ENCODE measurements around the gene KCTD13.
A peak's percentile ranks its signal among the peaks of the same experiment; 100 is the strongest.
"Not testable (repeated sequence)": the region's sequence is repeated elsewhere in the genome, so short reads cannot be mapped to it uniquely, and the experiment has no call there.

Gene KCTD13

DNA sequence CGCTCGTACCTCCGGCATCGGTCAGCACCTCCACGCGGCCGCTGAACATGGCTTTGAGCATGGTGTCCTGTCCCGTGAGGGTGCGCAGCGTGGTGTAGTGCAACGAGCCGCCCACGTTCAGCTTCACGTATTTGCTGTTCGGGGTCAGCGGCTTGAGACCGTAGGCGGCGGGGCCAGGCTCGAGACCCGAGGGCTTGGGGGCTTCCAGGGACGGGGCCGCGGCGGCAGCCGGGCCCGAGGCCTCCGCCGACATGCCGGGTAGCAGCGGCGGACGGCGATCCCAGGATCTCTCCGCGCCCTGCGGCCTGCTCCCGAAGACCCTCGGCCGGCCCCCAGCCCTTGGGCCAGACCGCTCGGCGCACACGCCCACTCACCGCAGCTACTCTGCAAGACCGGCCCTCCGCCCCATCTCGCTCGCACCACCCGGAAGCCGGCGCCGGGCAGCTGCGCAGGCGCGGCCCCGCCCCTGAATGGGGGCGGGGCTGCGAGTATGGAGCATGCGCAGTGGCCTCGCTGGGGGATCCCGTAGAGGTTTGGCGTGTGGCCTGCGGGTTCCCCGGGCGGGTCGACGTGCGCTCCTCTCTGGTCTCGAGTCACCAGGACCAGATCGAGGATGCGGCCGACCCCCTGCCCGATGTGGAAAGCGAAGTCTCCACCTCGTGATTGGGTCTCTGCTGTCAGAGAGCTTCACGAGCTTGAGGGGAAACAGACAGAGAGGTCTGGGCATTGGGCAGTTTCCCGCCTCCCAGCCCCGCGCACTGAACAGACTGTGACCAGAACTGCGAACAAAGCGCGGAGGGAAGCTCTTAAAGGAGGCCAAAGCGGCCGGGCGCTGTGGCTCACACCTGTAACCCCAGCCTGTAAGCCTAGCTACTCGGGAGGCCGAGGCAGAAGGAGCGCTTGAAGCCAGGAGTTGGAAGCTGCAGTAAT is at the start of gene KCTD13:
Gene KCTD13 (minus strand): TSS at position 446 of the 930 bp plus-strand sequence. CDS start 193 bp downstream, at position 253.
- peak; percentile 86 for DNase-seq (ENCODE audit: low read depth)

DNA sequence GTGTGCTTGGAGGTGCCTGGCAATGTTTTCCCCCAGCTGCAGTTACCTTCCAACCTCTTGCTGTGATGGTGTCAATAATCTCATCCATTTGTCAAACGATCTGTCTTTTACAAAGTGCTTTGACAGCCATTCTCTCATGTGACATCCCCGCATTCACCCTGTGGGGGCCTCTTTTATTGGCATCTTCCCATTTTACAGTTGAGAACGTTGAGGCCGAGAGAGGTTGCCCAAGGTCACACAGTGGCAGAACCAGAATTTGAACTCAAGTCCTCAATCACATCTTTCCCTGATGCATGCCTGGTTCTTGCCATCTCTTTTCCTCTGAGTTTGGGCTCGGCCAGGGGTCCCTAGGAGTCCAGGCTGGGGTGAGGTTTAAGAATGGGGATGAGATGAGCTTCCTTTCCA is 49.1 kb upstream of the KCTD13 start:
- no peak for DNase-seq (ENCODE audit: low read depth)

DNA sequence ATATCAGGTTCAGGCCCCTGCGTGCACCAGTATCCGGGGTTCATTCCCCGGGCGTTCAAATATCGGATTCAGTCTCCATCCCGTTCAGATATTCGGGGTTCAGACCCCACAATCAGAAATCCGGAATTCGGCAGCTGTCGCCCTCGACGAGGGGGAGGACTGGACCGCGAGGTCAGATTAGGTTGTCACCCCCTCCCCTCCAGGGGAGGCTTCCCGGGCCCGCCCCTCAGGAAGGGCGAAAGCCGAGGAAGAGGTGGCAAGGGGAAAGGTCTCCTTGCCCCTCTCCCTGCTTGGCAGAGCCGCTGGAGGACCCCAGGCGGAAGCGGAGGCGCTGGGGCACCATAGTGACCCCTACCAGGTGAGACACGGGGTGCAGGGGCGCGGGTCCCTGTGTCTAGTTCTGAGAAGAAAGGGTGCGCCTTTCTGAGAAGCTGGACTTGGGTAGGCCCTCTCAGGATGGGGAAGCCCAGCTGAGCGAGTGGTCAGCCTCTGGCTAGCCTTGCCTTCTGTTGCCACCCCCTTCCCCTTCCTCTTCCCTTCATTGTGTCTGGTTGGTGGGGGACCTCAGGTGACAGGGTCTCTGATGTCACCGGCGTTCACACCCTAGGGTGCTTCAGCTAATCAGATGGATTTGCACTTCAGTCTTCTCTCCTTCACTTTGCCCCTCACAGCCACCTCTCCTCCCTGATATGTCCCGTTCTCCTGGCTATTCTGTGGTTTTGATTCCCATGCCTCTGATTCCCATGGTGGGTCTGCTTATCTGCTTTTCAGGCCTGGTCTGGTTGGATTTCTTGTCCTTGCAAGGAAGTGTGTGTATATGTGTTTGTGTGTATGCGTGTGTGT is 48.5 kb upstream of the KCTD13 start:
- no peak for DNase-seq (ENCODE audit: low read depth)

GRCh38 chr16:29973384-29974246 is 47.6 kb upstream of the KCTD13 start, which contains the start of gene TAOK2:
Gene TAOK2 (plus strand): TSS chr16:29973868. CDS start chr16:29977773, 3,905 bp downstream.
- peak; percentile 86 for DNase-seq (ENCODE audit: low read depth)

GRCh38 chr16:29972992-29973383 is 47.0 kb upstream of the KCTD13 start:
- no peak for DNase-seq (ENCODE audit: low read depth)

GRCh38 chr16:29972500-29972899 is 46.5 kb upstream of the KCTD13 start:
- DNase-seq (ENCODE audit: low read depth): no peak

- no peak for DNase-seq (ENCODE audit: low read depth)
Observed at GRCh38 chr16:29971304-29971703, 45.3 kb upstream of the KCTD13 start.

- DNase-seq (ENCODE audit: low read depth): no peak
Observed at GRCh38 chr16:29968205-29968604, 42.2 kb upstream of the KCTD13 start.

DNA sequence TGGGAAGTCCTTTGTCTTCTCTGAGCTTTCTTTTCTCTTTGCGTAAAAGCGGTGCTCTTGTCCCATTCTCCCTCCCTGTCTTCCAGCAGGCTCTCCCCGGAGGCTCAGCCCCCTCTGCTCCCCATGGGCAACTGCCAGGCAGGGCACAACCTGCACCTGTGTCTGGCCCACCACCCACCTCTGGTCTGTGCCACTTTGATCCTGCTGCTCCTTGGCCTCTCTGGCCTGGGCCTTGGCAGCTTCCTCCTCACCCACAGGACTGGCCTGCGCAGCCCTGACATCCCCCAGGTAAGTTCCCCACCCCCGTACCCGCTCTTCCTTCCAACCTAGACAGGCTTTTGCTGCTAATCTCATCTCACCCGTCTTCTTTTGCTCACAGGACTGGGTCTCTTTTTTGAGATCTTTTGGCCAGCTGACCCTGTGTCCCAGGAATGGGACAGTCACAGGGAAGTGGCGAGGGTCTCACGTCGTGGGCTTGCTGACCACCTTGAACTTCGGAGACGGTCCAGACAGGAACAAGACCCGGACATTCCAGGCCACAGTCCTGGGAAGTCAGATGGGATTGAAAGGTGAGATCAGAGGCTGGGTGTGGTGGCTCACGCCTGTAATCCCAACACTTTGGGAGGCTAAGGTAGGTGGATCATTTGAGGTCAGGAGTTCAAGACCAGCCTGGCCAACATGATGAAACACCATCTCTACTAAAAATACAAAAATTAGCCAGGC is 37.2 kb upstream of the KCTD13 start:
- no peak for DNase-seq (ENCODE audit: low read depth)

- no peak for DNase-seq (ENCODE audit: low read depth)
Observed at GRCh38 chr16:29962344-29962994, 36.4 kb upstream of the KCTD13 start.

DNA sequence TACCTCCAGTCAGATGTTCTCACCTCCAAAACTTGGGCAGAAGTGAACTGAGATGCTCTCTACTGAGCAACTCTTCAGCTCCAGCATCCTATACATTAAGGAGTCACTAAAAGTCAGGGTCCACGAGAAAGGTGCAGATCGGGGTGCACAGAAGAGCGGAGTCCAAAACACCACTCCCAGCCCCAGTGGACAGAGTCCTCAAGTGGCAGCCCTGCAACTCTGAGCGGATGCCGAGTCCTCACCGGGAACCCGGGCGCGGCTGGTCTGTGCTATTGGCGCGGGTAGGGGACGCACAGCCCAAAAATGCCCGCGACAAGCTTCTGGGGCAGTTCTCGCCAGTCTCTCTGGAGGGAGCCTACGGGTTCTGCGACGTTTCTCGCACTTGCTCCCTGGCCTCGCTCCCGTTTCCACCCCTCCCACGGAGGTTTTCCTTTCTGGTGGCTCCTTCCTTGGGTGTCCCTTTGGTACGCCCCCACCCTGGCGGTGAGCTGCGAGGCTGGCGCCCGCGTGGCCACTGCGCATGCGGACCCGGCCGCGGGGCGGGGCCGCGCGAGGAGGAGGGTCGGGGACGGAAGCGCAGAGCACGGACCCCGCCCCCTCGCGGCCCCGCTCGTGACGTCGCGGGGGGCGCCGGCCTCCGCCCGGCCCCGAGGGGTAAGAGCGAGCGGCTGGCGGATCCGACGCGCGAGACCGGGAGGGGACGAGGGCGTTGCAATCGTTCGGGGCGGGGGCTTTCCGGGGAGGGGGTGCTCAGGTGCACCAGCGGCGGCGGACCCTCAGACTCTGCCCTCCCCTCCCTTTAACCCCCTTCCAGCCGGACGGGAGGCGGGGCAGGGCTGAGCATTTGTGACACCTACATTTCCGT is 35.7 kb upstream of the KCTD13 start, which contains the start of gene TMEM219:
Gene TMEM219 (plus strand): TSS at position 601 of the 865 bp plus-strand sequence. CDS start 1,065 bp downstream, outside the sequence.
- peak; percentile 91 for DNase-seq (ENCODE audit: low read depth)

DNA sequence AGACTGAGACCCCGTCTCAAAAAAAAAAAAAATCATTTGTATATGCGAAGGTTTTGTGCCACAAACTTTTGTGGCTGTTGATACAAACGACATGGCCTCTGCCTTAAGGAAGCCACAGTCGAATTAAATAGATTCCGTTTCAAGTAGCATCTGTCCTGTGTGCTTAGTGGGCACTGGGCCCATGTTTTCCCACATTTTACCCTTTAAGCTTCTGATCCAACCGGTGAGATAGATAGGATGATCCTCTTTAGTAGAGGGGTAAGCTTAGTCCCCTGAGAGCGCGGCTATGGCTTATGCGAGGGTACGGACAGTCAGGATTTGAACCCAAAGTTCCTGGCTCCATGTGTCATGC is 35.1 kb upstream of the KCTD13 start:
- no peak for DNase-seq (ENCODE audit: low read depth)

GRCh38 chr16:29959821-29960220 is 33.8 kb upstream of the KCTD13 start:
- DNase-seq (ENCODE audit: low read depth): not testable (repeated sequence)

DNA sequence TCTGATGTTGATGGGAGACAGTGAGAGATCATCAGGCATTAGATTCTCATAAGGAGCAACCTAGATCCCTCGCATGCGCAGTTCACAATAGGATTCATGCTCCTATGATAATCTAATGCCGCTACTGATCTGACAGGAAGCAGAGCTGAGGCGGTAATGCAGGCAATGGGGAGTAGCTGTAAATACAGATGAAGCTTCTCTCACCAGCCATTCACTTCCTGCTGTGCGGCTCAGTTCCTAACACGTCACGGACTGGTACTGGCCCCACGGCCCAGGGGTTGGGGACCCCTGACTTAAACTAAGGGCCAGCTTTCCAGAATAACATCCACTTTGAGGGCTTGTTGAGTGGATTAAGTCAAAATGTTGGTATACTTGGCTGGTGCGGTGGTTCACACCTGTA is 33.3 kb upstream of the KCTD13 start:
- DNase-seq (ENCODE audit: low read depth): no peak

DNA sequence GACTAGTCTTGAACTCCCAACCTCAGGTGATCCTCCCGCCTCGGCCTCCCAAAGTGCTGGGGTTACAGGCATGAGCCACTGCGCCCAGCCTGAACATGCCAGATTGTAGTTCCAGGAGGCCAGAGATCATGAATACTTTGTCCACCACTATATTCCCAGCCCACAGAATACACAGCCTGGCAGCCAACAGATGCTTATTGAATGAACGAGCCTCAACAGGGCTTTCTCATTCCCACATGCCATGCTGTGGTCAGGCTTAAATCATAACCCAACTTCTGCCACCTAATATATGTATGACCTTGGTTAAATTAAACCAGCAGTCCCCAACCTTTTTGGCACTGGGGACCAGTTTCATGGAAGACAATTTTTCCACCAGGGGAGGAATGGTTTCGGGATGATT is 32.7 kb upstream of the KCTD13 start:
- no peak for DNase-seq (ENCODE audit: low read depth)

DNA sequence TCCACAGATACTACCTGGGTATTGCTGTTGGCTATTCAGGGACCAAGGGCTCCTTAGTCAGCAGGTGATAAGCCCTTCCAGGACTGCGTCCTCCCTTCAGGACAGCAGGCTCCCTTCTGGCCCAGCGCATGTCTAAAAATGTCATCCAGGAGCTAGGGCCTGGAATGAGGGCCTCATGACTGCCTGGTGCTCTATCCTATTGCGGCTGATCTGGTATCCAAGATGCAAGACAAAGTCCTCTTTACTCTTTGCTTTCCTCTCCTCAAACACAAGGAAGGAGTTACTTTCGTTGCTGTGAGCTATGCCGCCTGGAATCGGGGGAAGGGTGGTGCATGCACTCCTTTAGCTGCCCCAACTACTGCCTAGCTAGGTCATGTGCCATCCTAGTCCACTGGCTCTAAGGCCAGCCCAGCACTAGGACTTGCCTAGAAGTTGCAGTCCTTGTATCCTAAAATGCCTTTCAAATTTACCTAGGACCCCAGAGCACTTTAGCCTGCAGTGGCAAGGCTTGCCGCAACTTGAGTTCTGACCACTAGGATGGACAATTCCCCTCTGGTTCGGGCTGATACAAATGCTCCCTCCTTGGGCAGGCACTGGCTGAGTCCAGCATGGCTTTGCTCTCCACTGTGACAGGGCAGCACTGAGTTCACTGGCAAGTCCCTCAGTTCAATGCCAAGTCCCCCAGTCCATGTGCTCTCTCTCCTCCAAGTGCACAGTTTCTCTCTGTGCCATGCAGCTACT is 25.8 kb upstream of the KCTD13 start:
- DNase-seq (ENCODE audit: low read depth): no peak

GRCh38 chr16:29950806-29951461 is 24.9 kb upstream of the KCTD13 start:
- no peak for DNase-seq (ENCODE audit: low read depth)

DNA sequence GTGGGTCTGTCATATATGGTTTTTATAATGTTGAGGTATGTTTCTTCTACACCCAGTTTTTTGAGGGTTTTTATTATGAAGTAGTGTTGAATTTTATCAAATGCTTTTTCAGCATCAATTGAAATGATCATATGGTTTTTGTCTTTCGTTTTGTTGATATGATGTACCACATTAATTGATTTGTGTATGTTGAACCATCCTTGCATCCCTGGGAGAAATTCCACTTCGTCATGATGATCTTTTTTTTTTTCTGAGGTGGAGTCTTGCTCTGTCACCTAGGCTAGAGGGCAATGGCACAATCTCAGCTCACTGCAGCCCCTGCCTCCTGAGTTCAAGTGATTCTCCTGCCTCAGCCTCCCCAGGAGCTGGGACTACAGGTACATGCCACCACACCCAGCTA is 21.9 kb upstream of the KCTD13 start:
- no peak for DNase-seq (ENCODE audit: low read depth)
